GM23338 (cell line): ENCODE results near the gene ADGRE3. TPM values are rescaled to one million over a fixed set of nuclear protein-coding genes. Genes with fewer than 3 reads are reported as not detected.

Experiments used
- ATAC-seq: fragments of 200-7000 bp; cut with Tn5 transposase; 3 replicates; pipeline ENCODE4 v1.9.1; 2020
- DNase-seq: peaks from one replicate; pipeline ENCODE4 v3.0.0-alpha.2; 2015; ENCODE audit warnings: low spot score
- H2AFZ ChIP-seq: fragments of 200-600 bp; sonication (generic); 2 replicates; pipeline ENCODE4 v1.8.0; 2016; ENCODE audit warnings: antibody characterized with exemption, mild to moderate bottlenecking, moderate library complexity
- H3F3A ChIP-seq: fragments of 200-600 bp; sonication (generic); replicated peaks from 2 replicates; pipeline ENCODE4 v1.8.0; 2017; ENCODE audit warnings: antibody characterized with exemption, mixed run types, low read depth
- H3K27ac ChIP-seq: fragments of 200-600 bp; sonication (generic); 2 replicates; pipeline ENCODE4 v1.6.1; 2016; ENCODE audit warnings: low read depth
- H3K27me3 ChIP-seq: fragments of 200-600 bp; sonication (generic); 2 replicates; pipeline ENCODE4 v1.8.0; 2016; ENCODE audit warnings: mild to moderate bottlenecking, mixed run types, moderate library complexity; ENCODE audit not compliant: insufficient read depth
- H3K36me3 ChIP-seq: fragments of 200-600 bp; sonication (generic); 2 replicates; pipeline ENCODE4 v1.8.0; 2016; ENCODE audit warnings: mild to moderate bottlenecking; ENCODE audit not compliant: insufficient read depth
- H3K4me1 ChIP-seq: fragments of 200-600 bp; sonication (generic); 2 replicates; pipeline ENCODE4 v1.8.0; 2016; ENCODE audit warnings: mild to moderate bottlenecking, moderate library complexity; ENCODE audit not compliant: insufficient read depth
- H3K4me2 ChIP-seq: fragments of 200-600 bp; sonication (generic); 2 replicates; pipeline ENCODE4 v1.7.1; 2017; ENCODE audit warnings: mixed run types
- H3K4me3 ChIP-seq: fragments of 200-600 bp; sonication (generic); 2 replicates; pipeline ENCODE4 v1.6.1; 2016; ENCODE audit warnings: mixed run types
- H3K79me2 ChIP-seq: fragments of 200-600 bp; sonication (generic); replicated peaks from 2 replicates; pipeline ENCODE4 v1.8.0; 2017; ENCODE audit warnings: mild to moderate bottlenecking; ENCODE audit not compliant: insufficient read depth
- H3K9me2 ChIP-seq: fragments of 200-600 bp; sonication (generic); 2 replicates; pipeline ENCODE4 v1.8.0; 2017; ENCODE audit not compliant: insufficient read depth
- H4K20me1 ChIP-seq: fragments of 200-600 bp; sonication (generic); replicated peaks from 2 replicates; pipeline ENCODE4 v1.8.0; 2017; ENCODE audit warnings: mild to moderate bottlenecking; ENCODE audit not compliant: insufficient read depth
- H3K27ac Mint-ChIP-seq: 2 replicates; pipeline ENCODE4 v1.8.0; 2020; ENCODE audit warnings: inconsistent platforms, mild to moderate bottlenecking, moderate library complexity, mixed read lengths
- H3K27me3 Mint-ChIP-seq: 3 replicates; pipeline ENCODE4 v1.8.0; 2022; ENCODE audit warnings: low read depth, mild to moderate bottlenecking, moderate library complexity, mixed read lengths, inconsistent platforms; ENCODE audit not compliant: insufficient read depth, poor library complexity
- H3K36me3 Mint-ChIP-seq: 3 replicates; pipeline ENCODE4 v1.8.0; 2021; ENCODE audit warnings: low read depth, mild to moderate bottlenecking, inconsistent platforms, moderate library complexity, mixed read lengths
- H3K4me1 Mint-ChIP-seq: 3 replicates; pipeline ENCODE4 v1.8.0; 2020; ENCODE audit warnings: mild to moderate bottlenecking, inconsistent platforms, mixed read lengths
- H3K4me3 Mint-ChIP-seq: 3 replicates; pipeline ENCODE4 v1.8.0; 2021; ENCODE audit warnings: moderate library complexity, mild to moderate bottlenecking, inconsistent platforms, mixed read lengths
- H3K9me3 Mint-ChIP-seq: 3 replicates; pipeline ENCODE4 v1.8.0; 2020; ENCODE audit warnings: moderate library complexity, mild to moderate bottlenecking, inconsistent platforms, mixed read lengths
- CREB1 ChIP-seq: fragments of 250-450 bp; sonication (Bioruptor Pico); IDR thresholded peaks from 2 replicates; pipeline ENCODE4 v1.5.0; 2020; ENCODE audit warnings: low read depth, mild to moderate bottlenecking, moderate library complexity
- CTCF ChIP-seq, 2 experiments: fragments of 200-600 bp in 1 of 2; sonication (generic) in 1 of 2; conservative IDR thresholded peaks; 2 replicates each; pipeline versions ENCODE4 v1.5.1 to v1.6.1; 2016 to 2017; ENCODE audit warnings: antibody characterized with exemption in 2 of 2, low read depth in 2 of 2, mild to moderate bottlenecking in 2 of 2, moderate library complexity in 1 of 2
- ETS1 ChIP-seq: IDR thresholded peaks from 2 replicates; pipeline ENCODE4 v1.6.1; 2016; ENCODE audit warnings: antibody characterized with exemption
- EZH2 ChIP-seq: fragments of 200-600 bp; sonication (generic); IDR thresholded peaks from one replicate; pipeline ENCODE4 v1.8.0; 2017; ENCODE audit warnings: antibody characterized with exemption, mild to moderate bottlenecking, low read depth; ENCODE audit not compliant: unreplicated experiment
- EZH2phosphoT487 ChIP-seq: fragments of 200-600 bp; sonication (generic); IDR thresholded peaks from one replicate; pipeline ENCODE4 v1.8.1; 2018; ENCODE audit warnings: antibody characterized with exemption; ENCODE audit not compliant: unreplicated experiment
- JUNB ChIP-seq: IDR thresholded peaks from one replicate; pipeline ENCODE4 v1.6.1; 2016; ENCODE audit warnings: antibody characterized with exemption; ENCODE audit not compliant: unreplicated experiment
- NANOG ChIP-seq: IDR thresholded peaks from 2 replicates; pipeline ENCODE4 v1.6.1; 2016; ENCODE audit warnings: antibody characterized with exemption, borderline replicate concordance
- POLR2AphosphoS5 ChIP-seq: IDR thresholded peaks from 2 replicates; pipeline ENCODE4 v1.6.1; 2016; ENCODE audit warnings: antibody characterized with exemption, low read depth
- REST ChIP-seq: IDR thresholded peaks from one replicate; pipeline ENCODE4 v1.6.1; 2018; ENCODE audit warnings: antibody characterized with exemption; ENCODE audit not compliant: unreplicated experiment
- STAT1 ChIP-seq: IDR thresholded peaks from one replicate; pipeline ENCODE4 v1.6.1; 2016; ENCODE audit warnings: antibody characterized with exemption; ENCODE audit not compliant: unreplicated experiment
- ZNF114 ChIP-seq: fragments of 250-450 bp; sonication (Bioruptor Pico); IDR thresholded peaks from 2 replicates; pipeline ENCODE4 v1.5.0; 2020; ENCODE audit warnings: mild to moderate bottlenecking, moderate library complexity
- ZNF331 ChIP-seq: fragments of 250-450 bp; sonication (Bioruptor Pico); IDR thresholded peaks from 2 replicates; pipeline ENCODE4 v1.5.0; 2020; ENCODE audit warnings: low read depth, mild to moderate bottlenecking, moderate library complexity
- ZNF462 ChIP-seq: fragments of 250-450 bp; sonication (Bioruptor Pico); IDR thresholded peaks from 2 replicates; pipeline ENCODE4 v1.5.0; 2020; ENCODE audit warnings: mild to moderate bottlenecking, moderate library complexity
- polyA plus RNA-seq: library from polyadenylated mRNA; unstranded; fragments of >200 nt; fragmentation: Nextera tagmentation; extraction: Ambion mirVana; gene quantifications from 2 replicates; pipeline ENCODE4 v1.2.1, GENCODE V29; 2016
- total RNA-seq: library from RNA; depleted of rRNA; stranded (reverse); fragments of >200 nt; shearing (Covaris generic); gene quantifications from 2 replicates; pipeline ENCODE4 v1.2.3, GENCODE V29; 2014

Gene ADGRE3
- total and polyA plus RNA-seq, 2 experiments from 2014 or later: not detected

GRCh38 chr19:14611051-14611450, 63.6 kb downstream of the ADGRE3 start (continued):
- no peak for TF ChIP-seq EZH2
- TF ChIP-seq ZNF331 (CRISPR knock-in tag): no peak
- TF ChIP-seq NANOG: no peak

- Histone ChIP-seq H3K9me2 (no peaks in the 10 kb centered on the region), H4K20me1 (no peaks in the 10 kb centered on the region), H2AFZ (no peak overlapping the region), H3K4me2 (no peak overlapping the region), H3K4me3 (no peak overlapping the region), H3K27ac (no peak overlapping the region), H3K36me3 (no peaks in the 10 kb centered on the region), H3F3A (no peaks in the 10 kb centered on the region), H3K4me1 (no peaks in the 10 kb centered on the region), H3K27me3 (no peaks in the 10 kb centered on the region), H3K79me2 (no peaks in the 10 kb centered on the region)
- ATAC-seq (no peak), DNase-seq (no peak)
- H3K4me3 Mint-ChIP-seq: no peak overlapping the region
- TF ChIP-seq REST (no peak), ZNF462 (CRISPR knock-in tag) (no peak), POLR2AphosphoS5 (no peak), CTCF (conservative IDR thresholded peaks at IDR 0.05; ENCODE audit: low read depth in 2 of 2) (no peak), CREB1 (CRISPR knock-in tag) (no peak), EZH2phosphoT487 (no peak), ZNF331 (CRISPR knock-in tag) (no peak), NANOG (no peak), ETS1 (no peak), STAT1 (no peak), EZH2 (no peak), JUNB (no peak), ZNF114 (CRISPR knock-in tag) (no peak)
- H3K36me3 Mint-ChIP-seq: peaks cover 33% of the 10 kb centered on the region
- no peaks in the 10 kb centered on the region for H3K4me1 Mint-ChIP-seq
- H3K27me3 Mint-ChIP-seq: peaks cover 11% of the 10 kb centered on the region
- H3K27ac Mint-ChIP-seq: no peak overlapping the region
- peaks cover 89% of the 10 kb centered on the region for H3K9me3 Mint-ChIP-seq
These were observed 68.0 kb downstream of the ADGRE3 start for GRCh38 chr19:14606627-14607026.
